Suprapubic skin (tissue), 4 donors: Measurements from ENCODE around the gene PIK3R1. TPM values are rescaled to one million over a fixed set of nuclear protein-coding genes. Genes with fewer than 3 reads are reported as not detected.

ENCODE experiments used
- DNase-seq, 2 donors: peaks; one replicate each; pipeline ENCODE4 v3.0.0-alpha.2; 2019; ENCODE audit warnings: low spot score in 2 of 2
- H3K27ac ChIP-seq: fragments of 200-600 bp; sonication (generic); one replicate; pipeline ENCODE4 v1.5.1; 2019
- H3K27me3 ChIP-seq: fragments of 200-600 bp; sonication (generic); one replicate; pipeline ENCODE4 v1.5.1; 2019
- H3K36me3 ChIP-seq: fragments of 200-600 bp; sonication (generic); one replicate; pipeline ENCODE4 v1.5.1; 2019
- H3K4me1 ChIP-seq: fragments of 200-600 bp; sonication (generic); one replicate; pipeline ENCODE4 v1.5.1; 2019
- H3K4me3 ChIP-seq: fragments of 200-600 bp; sonication (generic); one replicate; pipeline ENCODE4 v1.5.1; 2019; ENCODE audit warnings: mild to moderate bottlenecking
- H3K9me3 ChIP-seq: fragments of 200-600 bp; sonication (generic); one replicate; pipeline ENCODE4 v1.5.1; 2019
- CTCF ChIP-seq, 2 donors: fragments of 200-600 bp in 1 of 2; fragments of 450-650 bp in 1 of 2; sonication (generic) in 1 of 2; IDR thresholded peaks; one replicate each; pipeline ENCODE4 v1.5.1; 2016 to 2019; ENCODE audit warnings: antibody characterized with exemption in 2 of 2, mild to moderate bottlenecking in 1 of 2, moderate library complexity in 1 of 2
- EP300 ChIP-seq: sonication (generic); formaldehyde crosslinking; IDR thresholded peaks from one replicate; pipeline ENCODE4 v1.6.1; 2017; ENCODE audit warnings: antibody characterized with exemption
- POLR2A ChIP-seq, 2 donors: fragments of 450-650 bp; IDR thresholded peaks; one replicate each; pipeline ENCODE4 v1.6.1; 2017; ENCODE audit warnings: antibody characterized with exemption in 2 of 2, mild to moderate bottlenecking in 2 of 2, moderate library complexity in 2 of 2
- POLR2AphosphoS5 ChIP-seq, 3 donors: sonication (generic); formaldehyde crosslinking; IDR thresholded peaks; one replicate each; pipeline ENCODE4 v1.6.1; 2017; ENCODE audit warnings: antibody characterized with exemption in 3 of 3
- WGBS: methylation state at CpG from one replicate; pipeline ENCODE4 v1.1.5; 2018; 5-methylcytosine and 5-hydroxymethylcytosine counted together
- total RNA-seq, 4 donors: library from RNA; depleted of rRNA; stranded (reverse); fragments of >200 nt; gene quantifications; one replicate each; pipeline ENCODE4 v1.1.0, GENCODE V29; 2016

Gene PIK3R1
- total RNA-seq, 4 donors from 2014 or later = 96.5 to 257 (median 181) TPM

GRCh38 chr5:68337235-68337634 is 121.7 kb downstream of the PIK3R1 start:
- Histone ChIP-seq H3K4me1 (no peaks in the 10 kb centered on the region), H3K9me3 (no peaks in the 10 kb centered on the region), H3K36me3 (no peaks in the 10 kb centered on the region), H3K27me3 (no peaks in the 10 kb centered on the region), H3K4me3 (no peak overlapping the region), H3K27ac (peak overlapping the region; percentile 36)
- 62% methylated on average over 4 of the region's 4 CpGs for WGBS
- no peak for TF ChIP-seq EP300
- no peak for TF ChIP-seq POLR2A (IDR thresholded peaks at IDR 0.05)
- no peak for TF ChIP-seq POLR2AphosphoS5 (IDR thresholded peaks at IDR 0.05)
- TF ChIP-seq CTCF (IDR thresholded peaks at IDR 0.05) = no peak
- no peak for DNase-seq

GRCh38 chr5:68339921-68340321 is 124.4 kb downstream of the PIK3R1 start:
- TF ChIP-seq CTCF (IDR thresholded peaks at IDR 0.05) (no peak), EP300 (no peak), POLR2AphosphoS5 (IDR thresholded peaks at IDR 0.05) (no peak), POLR2A (IDR thresholded peaks at IDR 0.05) (no peak)
- WGBS = 86% methylated on average over 1 of the region's 1 CpG
- Histone ChIP-seq H3K36me3 (no peaks in the 10 kb centered on the region), H3K9me3 (no peaks in the 10 kb centered on the region), H3K27me3 (no peaks in the 10 kb centered on the region), H3K4me1 (peaks cover 15% of the 10 kb centered on the region), H3K27ac (no peak overlapping the region), H3K4me3 (no peak overlapping the region)
- no peak for DNase-seq

GRCh38 chr5:68341006-68341405 is 125.5 kb downstream of the PIK3R1 start:
- H3K27ac ChIP-seq = no peak overlapping the region
- H3K36me3 ChIP-seq = no peaks in the 10 kb centered on the region
- H3K9me3 ChIP-seq = no peaks in the 10 kb centered on the region
- no peak overlapping the region for H3K4me3 ChIP-seq
- WGBS = 87% methylated on average over 3 of the region's 3 CpGs
- no peak for DNase-seq
- H3K4me1 ChIP-seq = peaks cover 19% of the 10 kb centered on the region
- no peaks in the 10 kb centered on the region for H3K27me3 ChIP-seq
- TF ChIP-seq CTCF (IDR thresholded peaks at IDR 0.05) (no peak), EP300 (no peak), POLR2AphosphoS5 (IDR thresholded peaks at IDR 0.05) (no peak), POLR2A (IDR thresholded peaks at IDR 0.05) (no peak)

GRCh38 chr5:68342693-68343092 is 127.1 kb downstream of the PIK3R1 start:
- no peak overlapping the region for H3K4me3 ChIP-seq

GRCh38 chr5:68343421-68343826 is 127.9 kb downstream of the PIK3R1 start:
- no peaks in the 10 kb centered on the region for H3K9me3 ChIP-seq
- WGBS = 58% methylated on average over 5 of the region's 5 CpGs
- H3K36me3 ChIP-seq = no peaks in the 10 kb centered on the region
- DNase-seq = peak in 1 of 2 donors; percentile 71
- H3K4me3 ChIP-seq = no peak overlapping the region
- TF ChIP-seq POLR2AphosphoS5 (IDR thresholded peaks at IDR 0.05) (peak in 1 of 3 donors; percentile 43), POLR2A (IDR thresholded peaks at IDR 0.05) (no peak)
- peak overlapping the region; percentile 78 for H3K27ac ChIP-seq
- H3K4me1 ChIP-seq = peaks cover 19% of the 10 kb centered on the region
- H3K27me3 ChIP-seq = no peaks in the 10 kb centered on the region

More at GRCh38 chr5:68342693-68343092, 127.1 kb downstream of the PIK3R1 start:
- H3K9me3 ChIP-seq = no peaks in the 10 kb centered on the region
- WGBS = 100% methylated on average over 1 of the region's 1 CpG
- no peak for TF ChIP-seq POLR2AphosphoS5 (IDR thresholded peaks at IDR 0.05)
- peak overlapping the region; percentile 78 for H3K27ac ChIP-seq
- DNase-seq = no peak
- no peaks in the 10 kb centered on the region for H3K27me3 ChIP-seq
- no peaks in the 10 kb centered on the region for H3K36me3 ChIP-seq
- H3K4me1 ChIP-seq = peaks cover 19% of the 10 kb centered on the region

GRCh38 chr5:68344447-68345111 is 129.0 kb downstream of the PIK3R1 start:
- Histone ChIP-seq H3K4me3 (no peak overlapping the region), H3K9me3 (no peaks in the 10 kb centered on the region), H3K27me3 (no peaks in the 10 kb centered on the region), H3K27ac (peak overlapping the region; percentile 78), H3K4me1 (peaks cover 19% of the 10 kb centered on the region), H3K36me3 (no peaks in the 10 kb centered on the region)
- WGBS = 33% methylated on average over 4 of the region's 4 CpGs
- no peak for DNase-seq
- TF ChIP-seq POLR2A (IDR thresholded peaks at IDR 0.05) (no peak), CTCF (IDR thresholded peaks at IDR 0.05) (no peak), POLR2AphosphoS5 (IDR thresholded peaks at IDR 0.05) (no peak), EP300 (no peak)
